Vagina (tissue), 2 donors: ENCODE measurements around the gene MC3R. TPM values are rescaled to one million over a fixed set of nuclear protein-coding genes. Genes with fewer than 3 reads are reported as not detected.

ENCODE experiments used
- DNase-seq, 2 donors: peaks; one replicate each; pipeline ENCODE4 v3.0.0-alpha.2; 2017; ENCODE audit errors: extremely low spot score in 2 of 2
- H3K27ac ChIP-seq: fragments of 200-600 bp; sonication (generic); one replicate; pipeline ENCODE4 v1.5.1; 2019
- H3K27me3 ChIP-seq: fragments of 200-600 bp; sonication (generic); one replicate; pipeline ENCODE4 v1.5.1; 2019
- H3K36me3 ChIP-seq, 2 donors: fragments of 200-600 bp; sonication (generic); one replicate each; pipeline ENCODE4 v1.5.1; 2017 to 2019
- H3K4me1 ChIP-seq: fragments of 200-600 bp; sonication (generic); one replicate; pipeline ENCODE4 v1.5.1; 2019
- H3K4me3 ChIP-seq, 2 donors: fragments of 200-600 bp; sonication (generic); 1 replicate in 1 of 2; 2 replicates in 1 of 2; pipeline ENCODE4 v1.5.1; 2016 to 2019
- H3K9me3 ChIP-seq: fragments of 200-600 bp; sonication (generic); one replicate; pipeline ENCODE4 v1.5.1; 2019
- CTCF ChIP-seq, 3 experiments: fragments of 450-650 bp in 2 of 3; fragments of 200-600 bp in 1 of 3; sonication (generic) in 1 of 3; IDR thresholded peaks; one replicate each; pipeline ENCODE4 v1.5.1; 2017 to 2019; ENCODE audit warnings: antibody characterized with exemption in 3 of 3, mild to moderate bottlenecking in 2 of 3, moderate library complexity in 2 of 3
- POLR2A ChIP-seq, 2 donors: fragments of 450-650 bp; IDR thresholded peaks; one replicate each; pipeline ENCODE4 v1.6.1; 2017; ENCODE audit warnings: antibody characterized with exemption in 2 of 2, mild to moderate bottlenecking in 2 of 2, moderate library complexity in 2 of 2
- POLR2AphosphoS5 ChIP-seq, 2 donors: sonication (generic); formaldehyde crosslinking; IDR thresholded peaks; one replicate each; pipeline ENCODE4 v1.9.0; 2017; ENCODE audit warnings: antibody characterized with exemption in 2 of 2, mild to moderate bottlenecking in 2 of 2, low read depth in 1 of 2; ENCODE audit not compliant: insufficient read depth in 1 of 2
- intact Hi-C: fragments of 100-400 bp; cut with DNase I; formaldehyde crosslinking; loops from one replicate; pipeline ENCODE4 v1.15.1; 2023
- total RNA-seq: library from RNA; depleted of rRNA; stranded (reverse); fragments of >200 nt; gene quantifications from one replicate; pipeline ENCODE4 v1.2.3, GENCODE V29; 2016

MC3R gene
- total RNA-seq: not detected

- Histone ChIP-seq H3K36me3 (no peaks in the 10 kb centered on the region), H3K27me3 (no peaks in the 10 kb centered on the region), H3K27ac (no peak within 1 kb of the TSS), H3K9me3 (no peaks in the 10 kb centered on the region), H3K4me1 (no peaks in the 10 kb centered on the region), H3K4me3 (no peak within 1 kb of the TSS)
- TF ChIP-seq POLR2AphosphoS5 (IDR thresholded peaks at IDR 0.05; ENCODE audit: insufficient read depth in 1 of 2, low read depth in 1 of 2): no peak
- TF ChIP-seq POLR2A (IDR thresholded peaks at IDR 0.05): no peak
- peak in 2 of 3 experiments; percentile 23 to 40 for TF ChIP-seq CTCF (IDR thresholded peaks at IDR 0.05)
- intact Hi-C loops: no loop called here
- no peak for DNase-seq
Measured at GRCh38 chr20:56247954-56248782, at the start of gene MC3R. Gene MC3R, plus strand, starts transcription at chr20:56248732. Its CDS starts 112 bp downstream, at chr20:56248844.

GRCh38 chr20:56200456-56200855 lies 48.1 kb upstream of the MC3R start:
- Histone ChIP-seq H3K4me1 (no peaks in the 10 kb centered on the region), H3K27me3 (no peaks in the 10 kb centered on the region), H3K9me3 (no peaks in the 10 kb centered on the region), H3K27ac (no peak overlapping the region), H3K4me3 (no peak overlapping the region), H3K36me3 (no peaks in the 10 kb centered on the region)
- DNase-seq: no peak
- intact Hi-C loops: no loop called here
- no peak for TF ChIP-seq POLR2AphosphoS5 (IDR thresholded peaks at IDR 0.05; ENCODE audit: insufficient read depth in 1 of 2, low read depth in 1 of 2)
- no peak for TF ChIP-seq CTCF (IDR thresholded peaks at IDR 0.05)
- no peak for TF ChIP-seq POLR2A (IDR thresholded peaks at IDR 0.05)

GRCh38 chr20:56202493-56203077 lies 45.9 kb upstream of the MC3R start:
- no peak for DNase-seq
- TF ChIP-seq POLR2AphosphoS5 (IDR thresholded peaks at IDR 0.05; ENCODE audit: insufficient read depth in 1 of 2, low read depth in 1 of 2): no peak
- peak in 1 of 3 experiments; percentile 34 for TF ChIP-seq CTCF (IDR thresholded peaks at IDR 0.05)
- H3K4me1 ChIP-seq: no peaks in the 10 kb centered on the region
- no peaks in the 10 kb centered on the region for H3K27me3 ChIP-seq
- intact Hi-C loops: no loop called here
- H3K9me3 ChIP-seq: no peaks in the 10 kb centered on the region
- H3K4me3 ChIP-seq: no peak overlapping the region
- no peak overlapping the region for H3K27ac ChIP-seq
- H3K36me3 ChIP-seq: no peaks in the 10 kb centered on the region

GRCh38 chr20:56204206-56204605 lies 44.3 kb upstream of the MC3R start:
- H3K36me3 ChIP-seq: no peaks in the 10 kb centered on the region
- H3K27me3 ChIP-seq: no peaks in the 10 kb centered on the region
- no peak overlapping the region for H3K27ac ChIP-seq
- H3K4me3 ChIP-seq: no peak overlapping the region
- H3K9me3 ChIP-seq: no peaks in the 10 kb centered on the region
- H3K4me1 ChIP-seq: no peaks in the 10 kb centered on the region
- no peak for DNase-seq
- intact Hi-C loops: no loop called here
- TF ChIP-seq POLR2AphosphoS5 (IDR thresholded peaks at IDR 0.05; ENCODE audit: insufficient read depth in 1 of 2, low read depth in 1 of 2) (no peak), CTCF (IDR thresholded peaks at IDR 0.05) (no peak), POLR2A (IDR thresholded peaks at IDR 0.05) (no peak)

- intact Hi-C loops: no loop called here
- no peaks in the 10 kb centered on the region for H3K27me3 ChIP-seq
- no peaks in the 10 kb centered on the region for H3K36me3 ChIP-seq
- no peaks in the 10 kb centered on the region for H3K9me3 ChIP-seq
- DNase-seq: no peak
- H3K27ac ChIP-seq: no peak overlapping the region
- TF ChIP-seq CTCF (IDR thresholded peaks at IDR 0.05) (no peak), POLR2AphosphoS5 (IDR thresholded peaks at IDR 0.05; ENCODE audit: insufficient read depth in 1 of 2, low read depth in 1 of 2) (no peak), POLR2A (IDR thresholded peaks at IDR 0.05) (no peak)
- no peaks in the 10 kb centered on the region for H3K4me1 ChIP-seq
- H3K4me3 ChIP-seq: no peak overlapping the region
Measured at GRCh38 chr20:56205346-56205745, 43.2 kb upstream of the MC3R start.
